GM06990 (cell line): ENCODE data around the gene KIF26B.

Source experiments
- DNase-seq: peaks from one replicate; pipeline ENCODE4 v3.0.0-alpha.2; 2011; ENCODE audit not compliant: insufficient read length; ENCODE audit errors: extremely low read depth
- H3K27me3 ChIP-seq: replicated peaks from 2 replicates; pipeline ENCODE4 v1.6.0; 2011; ENCODE audit warnings: low read length; ENCODE audit not compliant: control insufficient read depth, insufficient read depth
- H3K36me3 ChIP-seq: 2 replicates; pipeline ENCODE4 v1.5.1; 2011; ENCODE audit warnings: low read length; ENCODE audit not compliant: control insufficient read depth, insufficient read depth
- H3K4me3 ChIP-seq: replicated peaks from 2 replicates; pipeline ENCODE4 v1.5.1; 2011; ENCODE audit warnings: low read depth, mild to moderate bottlenecking, control low read depth, low read length
- CTCF ChIP-seq: IDR thresholded peaks from 2 replicates; pipeline ENCODE4 v1.5.1; 2011; ENCODE audit warnings: low read length, control low read depth, mild to moderate bottlenecking, inconsistent platforms; ENCODE audit not compliant: insufficient read depth, poor library complexity, severe bottlenecking

The KIF26B gene

GRCh38 chr1:245475961-245476516, 321.3 kb downstream of the KIF26B start:
- no peak for DNase-seq
- Histone ChIP-seq H3K27me3 (no peaks in the 10 kb centered on the region), H3K36me3 (no peaks in the 10 kb centered on the region), H3K4me3 (no peak overlapping the region)
- no peak for TF ChIP-seq CTCF

- DNase-seq: no peak
- no peaks in the 10 kb centered on the region for H3K27me3 ChIP-seq
- no peak overlapping the region for H3K4me3 ChIP-seq
- no peaks in the 10 kb centered on the region for H3K36me3 ChIP-seq
- TF ChIP-seq CTCF: no peak
These were observed 323.2 kb downstream of the KIF26B start for GRCh38 chr1:245477941-245478340.

GRCh38 chr1:245480393-245481120, 325.8 kb downstream of the KIF26B start:
- no peaks in the 10 kb centered on the region for H3K36me3 ChIP-seq
- no peak for DNase-seq
- no peaks in the 10 kb centered on the region for H3K27me3 ChIP-seq
- no peak overlapping the region for H3K4me3 ChIP-seq
- TF ChIP-seq CTCF: no peak

DNA sequence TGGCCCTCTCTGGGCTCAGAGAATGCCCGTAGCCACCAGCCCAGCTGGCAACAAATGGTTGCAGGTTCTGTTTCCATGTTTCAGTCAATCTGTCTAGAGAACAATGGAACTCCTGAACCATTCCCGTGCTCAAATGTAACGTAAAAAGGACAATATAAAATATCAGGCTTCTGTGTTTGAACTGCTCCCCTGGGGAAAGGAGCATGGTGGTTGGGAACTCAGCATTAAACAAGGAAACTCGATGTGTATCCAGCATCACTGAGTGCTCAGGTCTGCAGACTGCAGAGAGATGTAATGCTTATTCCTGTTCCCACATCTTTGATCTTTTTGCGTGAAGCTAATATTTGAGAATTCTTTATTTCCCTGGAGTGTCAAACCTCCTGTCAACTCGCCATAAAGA, 326.5 kb downstream of the KIF26B start:
- Histone ChIP-seq H3K36me3 (no peaks in the 10 kb centered on the region), H3K4me3 (no peak overlapping the region), H3K27me3 (no peaks in the 10 kb centered on the region)
- DNase-seq: no peak
- no peak for TF ChIP-seq CTCF

- DNase-seq: no peak
- Histone ChIP-seq H3K27me3 (no peaks in the 10 kb centered on the region), H3K4me3 (no peak overlapping the region), H3K36me3 (no peaks in the 10 kb centered on the region)
- no peak for TF ChIP-seq CTCF
These were observed 328.5 kb downstream of the KIF26B start for GRCh38 chr1:245483247-245483646.
